Cardiac fibroblast (primary cell): ENCODE results near the gene SPSB1.

Experiments used
- DNase-seq, 2 donors: peaks; one replicate each; pipeline versions ENCODE4 v3.0.0 to v3.0.0-alpha.2; 2010; ENCODE audit warnings: low read depth in 2 of 2
- H3K4me3 ChIP-seq, 2 donors: replicated peaks in 1 of 2; 1 replicate in 1 of 2; 2 replicates in 1 of 2; pipeline ENCODE4 v1.5.1; 2011; ENCODE audit warnings: low read depth in 2 of 2, low read length in 2 of 2, mild to moderate bottlenecking in 2 of 2, moderate library complexity in 1 of 2
- TF ChIP-seq, protein P1 (sequence below): IDR thresholded peaks from one replicate; pipeline ENCODE4 v1.5.1; 2011; ENCODE audit warnings: low read depth, mild to moderate bottlenecking, low read length, inconsistent platforms

Gene SPSB1

GRCh38 chr1:9362488-9362887 is 69.8 kb downstream of the SPSB1 start:
- no peak for DNase-seq
- TF ChIP-seq, protein P1, sequence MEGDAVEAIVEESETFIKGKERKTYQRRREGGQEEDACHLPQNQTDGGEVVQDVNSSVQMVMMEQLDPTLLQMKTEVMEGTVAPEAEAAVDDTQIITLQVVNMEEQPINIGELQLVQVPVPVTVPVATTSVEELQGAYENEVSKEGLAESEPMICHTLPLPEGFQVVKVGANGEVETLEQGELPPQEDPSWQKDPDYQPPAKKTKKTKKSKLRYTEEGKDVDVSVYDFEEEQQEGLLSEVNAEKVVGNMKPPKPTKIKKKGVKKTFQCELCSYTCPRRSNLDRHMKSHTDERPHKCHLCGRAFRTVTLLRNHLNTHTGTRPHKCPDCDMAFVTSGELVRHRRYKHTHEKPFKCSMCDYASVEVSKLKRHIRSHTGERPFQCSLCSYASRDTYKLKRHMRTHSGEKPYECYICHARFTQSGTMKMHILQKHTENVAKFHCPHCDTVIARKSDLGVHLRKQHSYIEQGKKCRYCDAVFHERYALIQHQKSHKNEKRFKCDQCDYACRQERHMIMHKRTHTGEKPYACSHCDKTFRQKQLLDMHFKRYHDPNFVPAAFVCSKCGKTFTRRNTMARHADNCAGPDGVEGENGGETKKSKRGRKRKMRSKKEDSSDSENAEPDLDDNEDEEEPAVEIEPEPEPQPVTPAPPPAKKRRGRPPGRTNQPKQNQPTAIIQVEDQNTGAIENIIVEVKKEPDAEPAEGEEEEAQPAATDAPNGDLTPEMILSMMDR: no peak
- no peak overlapping the region for H3K4me3 ChIP-seq

- TF ChIP-seq, protein P1: no peak
- DNase-seq: no peak
- H3K4me3 ChIP-seq: no peak overlapping the region
These were observed 70.4 kb downstream of the SPSB1 start for GRCh38 chr1:9363061-9363471.

DNA sequence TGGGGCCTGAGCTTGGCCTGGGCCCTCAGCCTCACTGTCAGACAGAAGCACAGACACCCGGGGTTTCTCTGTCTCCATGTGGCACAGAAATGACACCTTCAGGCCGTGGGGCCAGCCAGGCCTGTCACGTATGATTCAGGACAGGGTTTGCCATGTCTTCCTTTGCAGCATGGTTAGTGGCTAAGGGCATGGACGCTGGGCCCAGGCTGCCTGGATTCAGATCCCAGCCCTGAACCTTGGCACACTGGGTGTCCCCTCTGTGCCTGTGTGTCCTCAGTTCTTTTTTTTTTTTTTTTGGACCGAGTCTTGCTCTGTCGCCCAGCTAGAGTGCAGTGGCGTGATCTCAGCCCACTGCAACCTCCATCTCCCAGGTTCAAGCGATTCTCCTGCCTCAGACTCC is 73.6 kb downstream of the SPSB1 start:
- DNase-seq: no peak
- no peak overlapping the region for H3K4me3 ChIP-seq
- TF ChIP-seq, protein P1: no peak

- no peak for DNase-seq
- TF ChIP-seq, protein P1: no peak
- no peak overlapping the region for H3K4me3 ChIP-seq
These were observed 74.5 kb downstream of the SPSB1 start for GRCh38 chr1:9366943-9367780.

DNA sequence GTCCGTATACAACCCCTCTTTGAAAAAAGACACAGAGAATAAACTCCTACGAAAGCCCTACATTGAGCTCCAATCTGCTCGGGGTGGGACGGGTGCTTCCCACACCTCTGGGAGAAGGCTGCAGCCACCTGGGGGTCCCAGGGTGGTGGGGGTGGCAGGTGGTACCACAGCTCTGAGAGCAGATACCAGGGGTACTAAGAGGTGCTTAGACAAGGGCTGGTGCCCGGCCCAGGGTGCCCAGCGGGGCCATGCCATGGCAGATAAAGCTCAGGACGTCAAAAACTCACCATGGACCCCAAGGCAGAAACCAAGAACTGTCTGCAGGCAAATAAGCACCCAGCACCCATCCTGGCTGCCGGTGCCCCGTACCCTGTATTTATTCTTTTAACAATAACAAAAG is 75.1 kb downstream of the SPSB1 start:
- TF ChIP-seq, protein P1: no peak

DNA sequence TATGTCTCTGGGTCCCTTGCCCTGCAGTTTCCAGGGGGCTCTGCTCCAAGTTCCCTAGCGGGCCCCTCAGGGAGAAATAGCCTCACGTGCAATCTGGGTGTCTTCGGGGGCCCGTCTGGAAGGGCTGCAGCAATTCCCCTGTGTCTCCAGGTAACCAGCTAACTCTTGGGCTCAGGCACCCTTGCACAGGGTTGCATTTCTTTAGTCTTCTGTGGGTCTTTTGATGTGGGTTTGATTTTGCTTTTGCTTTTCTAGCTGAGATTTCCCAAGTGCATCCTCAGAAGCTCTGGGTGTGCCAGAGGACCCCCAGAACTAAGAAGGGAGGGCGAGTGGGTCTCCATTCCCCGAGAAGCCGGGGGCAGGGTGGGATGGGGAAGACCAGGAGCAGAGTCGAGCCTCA is 75.7 kb downstream of the SPSB1 start:
- TF ChIP-seq, protein P1: no peak
- no peak for DNase-seq
- H3K4me3 ChIP-seq: no peak overlapping the region

More for the DNA sequence above, 75.1 kb downstream of the SPSB1 start:
- no peak for DNase-seq
- H3K4me3 ChIP-seq: no peak overlapping the region
